CD4-positive, alpha-beta T cell treated with Interleukin-15 for 1 hour (primary cell): ENCODE measurements around the gene ADAM11.
"Not testable (repeated sequence)": the region's sequence is repeated elsewhere in the genome, so short reads cannot be mapped to it uniquely, and the experiment has no call there.

Source experiments
- DNase-seq: peaks from one replicate; pipeline ENCODE4 v3.0.0-alpha.2; 2020

Gene ADAM11

DNA sequence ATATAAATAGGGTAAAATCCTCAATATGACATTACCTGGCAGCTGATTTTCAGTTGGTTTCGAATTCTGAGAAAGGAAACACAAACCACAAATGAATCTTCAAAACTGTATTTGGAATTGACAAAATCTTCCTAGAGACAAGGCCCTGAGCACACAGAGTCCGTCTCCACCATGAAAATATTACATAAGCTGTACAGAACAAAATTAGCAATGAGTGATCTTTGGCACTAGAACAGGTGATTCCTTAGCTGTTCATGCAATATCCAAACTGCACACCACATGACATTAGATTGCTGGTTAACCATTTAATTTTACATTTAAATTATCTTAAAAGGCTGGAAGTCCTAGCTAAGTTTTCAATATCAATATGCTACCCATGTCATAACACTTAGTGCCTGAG is 39.6 kb downstream of the ADAM11 start:
- DNase-seq, result no peak

DNA sequence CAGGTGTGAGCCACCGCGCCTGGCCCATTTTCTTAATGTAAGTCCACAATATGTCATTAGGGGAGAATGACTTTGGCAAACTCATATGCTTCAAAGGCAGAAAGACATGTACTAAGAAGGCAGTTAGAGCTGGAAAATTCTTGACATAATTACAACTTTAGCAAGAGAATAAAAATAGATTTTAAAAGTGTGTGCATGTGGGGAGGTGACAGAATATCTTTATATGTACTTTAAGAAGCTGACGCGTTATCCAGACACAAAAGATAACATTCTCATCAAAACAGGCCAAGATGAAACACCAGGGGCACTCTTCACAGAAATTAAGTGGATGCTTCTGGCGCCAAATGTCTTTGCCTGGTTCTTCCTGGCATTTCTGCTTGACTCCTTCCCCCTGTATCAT is 43.1 kb downstream of the ADAM11 start:
- no peak for DNase-seq

DNA sequence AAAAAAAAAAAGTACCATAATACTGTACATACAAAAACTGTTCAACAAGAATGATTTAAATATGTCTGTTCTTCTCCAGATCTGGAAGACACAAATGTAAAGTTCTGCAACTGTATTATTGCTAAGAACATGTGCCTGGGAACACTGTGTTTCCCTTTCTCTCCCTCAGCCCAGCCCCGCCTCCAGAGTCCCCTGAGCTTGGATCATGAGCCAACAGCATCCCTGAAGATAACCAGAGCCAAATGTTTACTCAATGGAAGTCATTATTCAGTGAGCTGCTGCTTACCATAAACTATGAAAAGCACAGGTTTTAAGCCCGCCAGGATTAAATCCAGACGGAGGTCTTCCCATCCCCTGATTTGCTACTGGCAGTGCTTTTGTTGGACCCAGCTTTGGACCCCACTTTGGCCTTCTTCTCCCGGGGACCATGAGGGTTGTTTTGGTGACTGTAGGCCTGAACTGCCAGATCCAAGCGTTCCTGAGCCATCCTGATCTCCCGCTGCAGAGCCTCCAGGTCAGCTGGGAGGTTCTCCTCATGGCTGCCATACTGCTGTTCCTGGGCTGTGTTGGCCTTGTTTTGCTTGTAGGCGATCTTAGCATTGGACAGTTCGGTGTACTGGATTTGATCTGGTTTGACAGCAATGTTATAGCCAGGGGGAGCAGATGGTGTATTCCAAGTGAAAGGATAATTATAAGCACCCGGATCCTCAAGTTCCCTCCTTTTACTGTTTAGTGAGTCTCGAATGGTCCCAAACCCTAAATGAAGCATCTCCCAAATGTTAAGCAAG is 45.7 kb downstream of the ADAM11 start:
- DNase-seq, result no peak

DNA sequence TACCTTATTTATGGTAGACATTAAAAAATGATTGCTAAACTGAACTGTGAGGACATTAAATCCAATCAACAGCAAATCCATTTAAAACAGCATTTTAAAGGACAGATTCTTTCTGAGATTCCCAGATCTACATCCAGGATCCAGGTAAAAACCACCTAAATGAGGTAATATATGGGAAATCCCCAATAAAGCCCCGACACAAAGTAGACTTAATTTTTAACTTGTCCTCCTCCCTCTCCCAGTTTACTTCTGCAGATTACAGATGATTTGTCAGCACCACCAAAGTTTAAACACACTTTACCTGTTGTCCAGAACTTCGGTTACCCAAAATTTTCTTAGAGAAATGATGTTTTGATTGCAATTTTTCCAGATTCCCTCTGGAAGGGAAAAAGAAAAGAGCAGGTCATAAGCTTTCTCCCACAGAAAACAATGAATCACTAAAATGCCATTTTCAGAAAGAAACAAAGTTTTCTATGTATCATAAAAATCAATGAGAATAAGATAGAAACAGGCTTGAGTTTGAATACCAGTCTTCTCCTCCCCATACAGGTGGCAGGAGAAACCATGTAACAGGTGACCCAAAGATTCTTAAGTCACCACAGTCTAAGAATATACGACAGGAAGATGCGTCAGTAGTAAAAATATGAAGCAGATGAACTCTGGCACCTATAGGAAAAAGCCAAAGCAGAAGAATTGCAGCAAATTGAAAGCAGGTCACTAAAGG is 48.5 kb downstream of the ADAM11 start:
- DNase-seq, result no peak

DNA sequence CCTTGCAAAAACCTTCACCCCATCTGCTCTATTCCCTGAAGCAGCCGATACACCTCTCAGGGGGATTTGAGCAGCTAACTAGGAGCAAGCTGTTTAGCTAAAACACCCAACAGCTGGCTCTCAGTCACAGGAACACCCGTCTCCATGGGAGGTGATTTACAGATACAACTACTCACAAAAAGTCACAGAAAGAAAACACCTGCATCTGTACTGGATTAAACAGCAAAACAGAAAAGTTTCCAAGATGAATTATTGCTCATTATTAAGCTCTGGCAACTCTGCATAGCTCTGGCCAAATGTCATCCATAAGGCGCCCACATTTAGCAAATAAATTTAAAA is 49.0 kb downstream of the ADAM11 start:
- DNase-seq, result no peak

DNA sequence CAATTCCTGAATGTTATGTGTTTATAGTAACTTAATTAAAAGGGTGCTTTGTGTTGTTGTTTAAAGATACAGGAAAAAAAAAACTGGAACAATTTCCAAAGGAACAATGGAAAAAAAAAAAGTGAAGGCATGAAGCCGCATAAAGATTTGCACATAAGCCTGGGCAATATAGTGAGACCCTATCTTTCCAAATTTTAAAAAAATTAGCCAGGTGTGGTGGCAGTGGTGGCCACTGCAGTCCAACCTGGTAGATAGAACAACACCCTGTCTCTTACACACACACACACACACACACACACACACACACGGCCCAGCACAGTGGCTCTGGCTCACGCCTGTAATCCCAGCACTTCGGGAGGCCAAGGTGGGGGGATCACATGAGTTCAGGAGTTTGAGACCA is 49.4 kb downstream of the ADAM11 start:
- DNase-seq, result no peak

DNA sequence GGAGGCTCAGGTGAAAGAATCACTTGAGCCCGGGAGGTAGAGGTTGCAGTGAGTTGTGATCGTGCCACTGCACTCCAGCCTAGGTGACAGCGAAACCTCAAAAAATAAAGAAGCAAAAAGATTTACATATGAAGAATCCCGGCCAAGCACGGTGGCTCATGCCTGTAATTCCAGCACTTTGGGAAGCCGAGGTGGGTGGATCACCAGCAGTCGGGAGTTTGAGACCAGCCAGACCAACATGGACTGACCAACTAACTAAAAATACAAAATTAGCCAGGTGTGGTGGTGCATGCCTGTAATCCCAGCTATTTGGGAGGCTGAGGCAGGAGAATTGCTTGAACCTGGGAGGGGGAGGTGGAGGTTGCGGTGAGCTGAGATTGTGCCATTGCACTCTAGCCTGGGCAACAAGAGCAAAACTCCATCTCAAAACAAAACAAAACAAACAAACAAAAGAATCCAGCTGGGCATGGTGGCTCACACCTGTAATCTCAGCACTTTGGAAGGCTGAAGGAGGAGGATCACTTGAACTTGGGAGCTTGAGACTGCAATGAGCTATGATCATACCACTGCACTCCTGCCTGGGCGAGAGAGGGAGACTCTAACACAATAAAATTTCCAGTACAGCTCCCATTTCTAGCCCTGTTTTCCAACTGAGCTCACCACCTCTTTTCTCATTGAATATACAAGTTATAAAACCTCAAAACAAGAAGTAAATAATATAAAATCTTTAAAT is 50.0 kb downstream of the ADAM11 start:
- not testable (repeated sequence) for DNase-seq

DNA sequence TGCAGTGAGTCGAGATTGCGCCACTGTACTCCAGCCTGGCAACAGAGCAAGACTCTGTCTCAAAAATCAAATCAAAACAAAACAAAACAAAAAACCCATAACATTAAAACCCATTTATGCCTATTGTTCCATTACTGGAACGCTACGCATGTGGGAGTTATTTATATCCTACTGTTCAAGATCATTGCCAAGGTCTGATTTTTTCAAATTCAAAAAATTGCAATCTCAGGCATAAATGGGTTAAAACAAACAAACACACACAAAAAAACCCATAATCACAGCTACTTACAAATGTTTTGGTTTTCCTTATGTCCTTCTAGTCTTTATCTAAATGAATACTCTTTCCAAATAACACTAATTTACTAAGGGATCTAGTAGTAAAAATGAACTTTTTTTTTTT is 53.5 kb downstream of the ADAM11 start:
- no peak for DNase-seq

DNA sequence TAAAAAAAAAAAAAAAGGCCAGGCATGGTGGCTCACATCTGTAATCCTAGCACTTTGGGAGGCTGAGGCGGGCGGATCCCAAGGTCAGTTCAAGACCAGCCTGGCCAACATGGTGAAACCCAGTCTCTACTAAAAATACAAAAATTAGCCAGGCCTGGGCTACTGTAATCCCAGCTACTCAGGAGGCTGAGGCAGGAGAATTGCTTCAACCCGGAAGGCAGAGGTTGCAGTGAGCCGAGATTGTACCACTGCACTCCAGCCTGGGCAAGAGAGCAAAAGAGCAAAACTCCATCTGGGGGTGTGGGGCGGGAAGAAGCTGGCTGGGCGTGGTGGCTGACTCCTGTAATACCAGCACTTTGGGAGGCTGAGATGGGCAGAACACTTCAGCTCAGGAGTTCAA is 59.7 kb downstream of the ADAM11 start:
- DNase-seq, result not testable (repeated sequence)

DNA sequence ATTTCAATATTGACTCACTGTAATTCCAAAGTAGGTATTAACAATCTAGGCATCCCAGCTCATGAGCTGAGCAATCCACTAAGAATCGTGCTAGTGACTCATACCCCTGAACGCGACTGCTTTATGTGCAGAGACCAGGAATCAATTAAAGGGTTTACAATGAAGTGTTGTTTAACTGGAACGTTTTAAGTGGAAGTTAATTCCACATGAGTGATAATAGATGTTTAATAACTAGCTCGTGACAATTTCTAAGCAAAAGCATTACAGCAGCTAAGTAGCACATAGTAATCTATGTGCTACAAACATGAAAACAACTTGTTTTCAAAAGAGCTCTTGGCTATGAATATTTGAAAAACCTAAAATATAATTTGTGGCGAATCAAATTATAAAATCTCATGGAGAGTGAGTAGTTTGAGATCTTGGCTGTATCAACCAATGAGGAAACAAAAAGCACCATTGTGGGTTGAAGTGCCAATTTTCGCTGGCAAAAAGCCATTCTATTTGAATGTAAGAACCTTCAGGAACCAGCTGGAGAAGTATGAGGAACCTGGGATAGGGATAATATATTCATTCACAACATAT is 61.9 kb downstream of the ADAM11 start:
- no peak for DNase-seq

DNA sequence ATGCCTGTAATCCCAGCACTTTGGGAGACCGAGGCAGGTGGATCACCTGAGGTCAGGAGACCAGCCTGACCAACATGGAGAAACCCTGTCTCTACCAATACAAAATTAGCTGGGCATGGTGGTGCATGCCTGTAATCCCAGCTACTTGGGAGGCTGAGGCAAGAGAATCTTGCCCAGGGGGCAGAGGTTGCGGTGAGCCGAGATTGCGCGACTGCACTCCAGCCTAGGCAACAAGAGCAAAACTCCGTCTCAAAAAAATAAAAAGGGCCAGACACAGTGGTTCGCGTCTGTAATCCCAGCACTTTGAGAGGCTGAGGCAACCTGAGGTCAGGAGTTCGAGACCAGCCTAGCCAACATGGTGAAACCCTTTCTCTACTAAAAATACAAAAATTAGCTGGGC is 66.4 kb downstream of the ADAM11 start:
- DNase-seq, result not testable (repeated sequence)

DNA sequence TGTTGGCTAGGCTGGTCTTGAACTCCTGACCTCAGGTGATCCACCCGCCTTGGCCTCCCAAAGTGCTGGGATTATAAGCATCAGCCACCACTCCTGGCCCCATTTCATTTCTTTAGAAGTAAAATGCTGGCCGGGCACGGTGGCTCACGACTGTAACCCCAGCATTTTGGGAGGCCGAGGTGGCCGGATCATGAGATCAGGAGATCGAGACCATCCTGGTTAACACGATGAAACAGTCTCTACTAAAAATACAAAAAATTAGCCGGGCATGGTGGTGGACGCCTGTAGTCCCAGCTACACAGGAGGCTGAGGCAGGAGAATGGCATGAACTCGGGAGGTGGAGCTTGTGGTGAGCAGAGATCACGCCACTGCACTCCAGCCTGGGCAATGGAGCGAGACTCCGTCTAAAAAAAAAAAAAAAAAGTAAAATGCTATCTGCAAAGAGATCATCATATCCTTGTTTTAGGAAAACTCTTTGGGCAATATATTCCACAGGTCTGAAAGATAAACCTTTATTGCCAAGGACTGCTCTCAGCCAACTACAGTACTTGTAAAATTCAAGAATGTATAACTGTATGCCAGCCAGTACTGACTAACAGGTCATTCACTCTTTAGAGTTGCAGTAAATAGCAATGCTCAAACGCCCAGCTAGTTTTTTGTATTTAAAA is 67.5 kb downstream of the ADAM11 start:
- DNase-seq, result no peak

DNA sequence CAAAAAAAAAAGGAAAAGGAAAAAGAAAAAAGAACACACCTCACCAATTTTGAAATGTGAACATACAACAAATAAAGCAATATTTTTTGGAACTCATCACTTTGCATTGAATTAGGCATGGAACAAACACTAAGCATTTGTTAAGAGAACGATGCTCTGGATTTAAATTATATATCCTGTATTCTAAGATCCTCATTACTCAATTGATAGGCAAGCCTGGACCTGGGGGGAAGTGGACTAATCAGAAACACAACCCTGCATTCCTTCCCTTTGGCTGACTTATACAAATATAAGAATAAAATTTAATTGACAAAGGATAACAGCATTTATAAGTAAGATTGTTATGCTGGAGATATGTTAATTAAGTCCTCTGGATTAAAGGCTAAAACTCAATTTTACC is 69.1 kb downstream of the ADAM11 start:
- no peak for DNase-seq

DNA sequence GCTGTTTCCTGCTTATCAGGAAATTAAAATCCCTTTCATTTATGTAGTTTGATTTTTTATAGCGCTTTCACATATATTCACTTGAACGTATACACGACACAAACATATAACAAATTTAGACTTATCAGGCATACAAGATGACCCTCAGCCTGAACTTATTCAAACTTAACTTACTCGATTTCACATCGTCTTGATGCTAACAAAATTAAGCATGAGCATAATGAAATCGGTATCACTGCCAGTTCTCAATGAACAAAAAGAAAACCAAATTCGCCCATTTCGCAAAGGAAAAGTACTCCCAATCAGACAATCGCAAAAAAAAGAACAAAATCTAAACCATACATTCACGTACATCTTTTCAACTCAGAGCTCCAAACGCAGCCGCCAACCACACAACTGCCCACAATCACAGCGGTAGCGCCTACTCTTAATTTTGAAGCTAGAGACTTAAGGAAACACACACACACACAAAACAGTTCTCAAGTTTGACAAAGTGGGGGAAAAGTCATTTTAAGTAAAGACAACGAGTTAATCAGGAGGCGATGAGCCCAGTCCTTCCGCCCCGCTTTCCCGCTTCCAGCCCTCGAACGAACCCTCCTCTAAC is 70.2 kb downstream of the ADAM11 start:
- no peak for DNase-seq

DNA sequence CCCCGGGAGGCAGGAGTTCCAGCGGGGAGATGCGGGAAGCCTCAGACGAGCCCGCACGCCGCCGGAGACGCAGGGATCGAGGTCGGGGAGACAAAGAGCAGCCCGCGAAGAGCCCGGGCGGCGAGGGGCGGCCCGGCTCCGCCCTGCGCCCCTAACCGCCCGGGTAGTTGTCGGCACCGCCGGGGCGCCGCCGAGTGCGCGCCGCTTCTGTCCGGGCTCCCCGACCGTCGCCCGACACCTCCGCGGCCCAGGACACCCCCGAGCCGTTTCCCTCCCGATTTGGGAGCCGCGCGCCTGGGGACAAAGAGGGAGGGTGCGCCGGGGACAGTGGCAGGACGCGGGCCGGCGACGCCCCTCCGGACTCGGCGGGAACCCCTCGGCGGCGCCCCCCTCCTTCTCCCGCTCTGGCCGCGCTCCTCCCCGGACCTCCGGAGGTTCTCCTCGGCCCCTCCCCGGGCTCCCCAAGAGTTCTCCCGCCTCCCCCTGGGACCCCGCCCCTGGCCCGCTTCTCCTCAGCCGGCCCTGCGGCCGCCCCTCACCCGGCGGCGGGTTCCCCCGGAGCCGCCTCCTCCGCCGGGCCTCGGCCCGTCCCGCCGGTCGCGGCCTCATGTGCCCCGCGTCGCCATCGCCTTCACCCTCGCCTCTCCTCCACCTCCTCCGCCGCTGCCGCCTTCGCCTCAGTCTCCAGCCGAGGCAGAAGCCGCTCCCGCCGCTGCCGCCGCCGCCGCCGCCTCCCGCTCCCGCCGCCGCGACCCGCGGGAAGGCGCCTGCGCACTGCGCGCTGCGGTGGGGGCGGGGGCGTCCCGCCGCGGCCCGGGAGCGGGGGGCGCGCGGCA is 71.0 kb downstream of the ADAM11 start, which contains the start of gene GJC1:
Gene GJC1 (minus strand): TSS at position 765 of the 836 bp plus-strand sequence. CDS start 24,470 bp downstream, outside the sequence.
- no peak for DNase-seq

DNA sequence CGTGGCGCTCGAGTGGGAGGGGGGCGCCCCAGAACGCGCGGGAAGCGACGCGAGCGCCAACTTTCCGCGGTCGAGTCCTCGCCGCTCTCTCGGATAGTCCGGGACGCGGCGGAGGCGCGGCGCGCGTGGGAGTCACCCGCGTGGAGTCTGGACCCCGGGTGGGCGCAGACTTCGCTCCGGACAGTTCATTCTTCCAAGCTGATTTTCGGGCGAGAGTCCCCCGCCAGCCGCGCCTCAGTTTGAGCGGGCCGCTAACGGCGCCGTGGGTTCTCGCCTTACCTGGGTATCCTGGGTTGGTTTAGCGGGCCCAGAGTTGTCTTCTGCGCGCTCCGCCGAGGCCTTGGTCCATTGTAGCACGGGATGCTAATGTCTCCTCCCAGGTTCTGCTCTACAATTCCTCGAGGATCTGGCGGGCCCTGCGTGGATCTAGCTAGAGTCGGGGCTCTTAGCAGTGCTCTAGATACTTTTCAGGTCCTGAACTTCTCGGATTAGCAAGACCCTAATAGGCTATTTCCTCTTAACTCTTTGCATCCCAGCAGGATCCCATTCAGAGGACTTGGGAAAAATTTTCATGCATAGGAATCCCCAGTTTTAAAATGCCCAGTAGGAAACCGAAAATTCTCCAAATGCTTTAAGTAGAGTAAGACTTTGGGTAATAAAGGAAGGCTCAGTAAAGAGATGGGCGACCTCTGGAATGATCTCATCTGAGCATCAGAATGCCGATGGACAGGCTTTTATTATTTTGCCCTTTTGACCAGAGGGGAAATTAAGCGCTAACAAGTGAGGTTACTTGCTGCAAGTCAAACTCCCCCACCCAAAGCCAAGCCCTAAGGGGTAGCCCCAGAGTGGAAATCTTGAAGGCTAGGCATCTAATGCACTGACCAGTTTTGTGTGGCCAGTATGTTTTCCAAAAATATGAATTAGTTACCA is 71.8 kb downstream of the ADAM11 start:
- DNase-seq, result no peak

DNA sequence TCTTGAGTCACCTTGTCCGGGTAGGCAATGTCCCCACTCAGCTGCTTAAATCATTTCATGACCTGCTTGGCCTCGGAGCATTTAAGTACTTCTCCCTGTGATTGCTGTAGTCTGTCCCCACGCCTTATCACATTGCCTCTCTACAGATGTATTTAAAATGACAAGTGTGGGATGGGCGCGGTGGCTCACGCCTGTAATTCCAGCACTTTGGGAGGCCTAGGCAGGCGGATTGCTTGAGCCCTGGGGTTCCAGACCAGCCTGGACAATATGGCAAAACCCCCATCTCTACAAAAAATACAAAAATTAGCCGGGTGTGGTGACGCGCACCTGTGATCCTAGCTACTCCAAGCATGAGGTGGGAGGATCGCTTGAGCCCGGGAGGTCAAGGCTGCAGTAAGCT is 72.6 kb downstream of the ADAM11 start:
- no peak for DNase-seq
